ENCODE results near the gene TBCEL. TPM values are rescaled to one million over a fixed set of nuclear protein-coding genes. Genes with fewer than 3 reads are reported as not detected.

The TBCEL gene
- total RNA-seq, 1 donor from 2014 or later = 19.7 TPM

GRCh38 chr11:120996973-120997372 lies 26.9 kb upstream of the TBCEL start:
- Mint-ChIP-seq H3K27ac (ENCODE audit: unreplicated experiment) (no peak overlapping the region), H3K27me3 (ENCODE audit: low read depth) (peaks cover 10% of the 10 kb centered on the region), H3K4me1 (no peaks in the 10 kb centered on the region)

DNA sequence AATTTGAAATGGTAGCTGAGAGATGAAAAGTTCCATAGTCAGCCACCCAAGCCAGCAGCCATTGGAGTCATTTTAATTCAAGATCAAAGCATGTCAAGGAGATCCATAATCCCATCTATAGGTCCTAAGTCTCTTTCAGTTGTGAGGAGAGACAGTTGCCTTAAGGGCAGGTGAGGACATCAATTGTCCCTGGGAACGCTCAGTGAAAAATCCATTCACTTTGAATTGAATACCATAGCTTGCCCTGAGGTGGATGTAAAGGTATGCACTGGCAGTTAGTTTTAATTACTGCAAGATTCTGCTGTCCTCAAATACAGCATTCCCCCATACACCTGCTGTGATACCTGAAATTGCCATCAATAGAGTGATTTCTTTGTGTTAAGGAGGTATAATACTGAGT lies 25.3 kb upstream of the TBCEL start:
- H3K27ac Mint-ChIP-seq (ENCODE audit: unreplicated experiment) = no peak overlapping the region
- no peaks in the 10 kb centered on the region for H3K4me1 Mint-ChIP-seq
- peaks cover 12% of the 10 kb centered on the region for H3K27me3 Mint-ChIP-seq (ENCODE audit: low read depth)
- DNase-seq (ENCODE audit: low read depth, low spot score) = no peak
- TF ChIP-seq, protein P1, sequence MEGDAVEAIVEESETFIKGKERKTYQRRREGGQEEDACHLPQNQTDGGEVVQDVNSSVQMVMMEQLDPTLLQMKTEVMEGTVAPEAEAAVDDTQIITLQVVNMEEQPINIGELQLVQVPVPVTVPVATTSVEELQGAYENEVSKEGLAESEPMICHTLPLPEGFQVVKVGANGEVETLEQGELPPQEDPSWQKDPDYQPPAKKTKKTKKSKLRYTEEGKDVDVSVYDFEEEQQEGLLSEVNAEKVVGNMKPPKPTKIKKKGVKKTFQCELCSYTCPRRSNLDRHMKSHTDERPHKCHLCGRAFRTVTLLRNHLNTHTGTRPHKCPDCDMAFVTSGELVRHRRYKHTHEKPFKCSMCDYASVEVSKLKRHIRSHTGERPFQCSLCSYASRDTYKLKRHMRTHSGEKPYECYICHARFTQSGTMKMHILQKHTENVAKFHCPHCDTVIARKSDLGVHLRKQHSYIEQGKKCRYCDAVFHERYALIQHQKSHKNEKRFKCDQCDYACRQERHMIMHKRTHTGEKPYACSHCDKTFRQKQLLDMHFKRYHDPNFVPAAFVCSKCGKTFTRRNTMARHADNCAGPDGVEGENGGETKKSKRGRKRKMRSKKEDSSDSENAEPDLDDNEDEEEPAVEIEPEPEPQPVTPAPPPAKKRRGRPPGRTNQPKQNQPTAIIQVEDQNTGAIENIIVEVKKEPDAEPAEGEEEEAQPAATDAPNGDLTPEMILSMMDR (conservative IDR thresholded peaks at IDR 0.05) = no peak
- no peaks in the 10 kb centered on the region for H3K36me3 Mint-ChIP-seq (ENCODE audit: low read depth)
- no peaks in the 10 kb centered on the region for H3K9me3 Mint-ChIP-seq
- no peak overlapping the region for H3K4me3 Mint-ChIP-seq

More at GRCh38 chr11:120996973-120997372, 26.9 kb upstream of the TBCEL start:
- no peak for DNase-seq (ENCODE audit: low read depth, low spot score)
- no peaks in the 10 kb centered on the region for H3K9me3 Mint-ChIP-seq
- H3K36me3 Mint-ChIP-seq (ENCODE audit: low read depth) = no peaks in the 10 kb centered on the region
- TF ChIP-seq, protein P1 (conservative IDR thresholded peaks at IDR 0.05) = no peak
- H3K4me3 Mint-ChIP-seq = no peak overlapping the region

GRCh38 chr11:121004206-121004840 lies 19.6 kb upstream of the TBCEL start:
- no peaks in the 10 kb centered on the region for H3K9me3 Mint-ChIP-seq
- H3K4me3 Mint-ChIP-seq = no peak overlapping the region
- H3K4me1 Mint-ChIP-seq = no peaks in the 10 kb centered on the region
- no peak overlapping the region for H3K27ac Mint-ChIP-seq (ENCODE audit: unreplicated experiment)
- peaks cover 29% of the 10 kb centered on the region for H3K27me3 Mint-ChIP-seq (ENCODE audit: low read depth)
- DNase-seq (ENCODE audit: low read depth, low spot score) = no peak
- H3K36me3 Mint-ChIP-seq (ENCODE audit: low read depth) = no peaks in the 10 kb centered on the region
- TF ChIP-seq, protein P1 (conservative IDR thresholded peaks at IDR 0.05) = no peak

DNA sequence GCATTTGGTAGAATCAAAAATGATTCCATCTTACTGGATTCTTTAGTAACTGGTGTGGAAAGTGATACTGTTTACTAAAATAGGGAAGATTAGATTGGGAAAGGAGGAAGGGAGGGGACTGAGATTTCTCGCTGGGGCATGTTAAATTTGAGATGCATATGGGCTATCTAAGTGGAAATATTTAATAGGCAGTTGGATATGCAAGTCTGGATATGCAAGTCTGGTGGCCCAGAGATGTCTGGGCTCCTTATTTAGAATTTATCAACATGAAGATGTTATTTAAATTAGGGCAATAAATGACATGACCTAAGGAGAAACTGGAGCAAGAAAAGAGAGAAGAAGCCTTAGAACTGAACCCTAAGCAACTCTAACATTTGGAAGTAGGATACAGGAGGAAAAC lies 17.0 kb upstream of the TBCEL start:
- Mint-ChIP-seq H3K9me3 (no peaks in the 10 kb centered on the region), H3K27me3 (ENCODE audit: low read depth) (peaks cover 28% of the 10 kb centered on the region), H3K4me3 (no peak overlapping the region), H3K36me3 (ENCODE audit: low read depth) (no peaks in the 10 kb centered on the region), H3K27ac (ENCODE audit: unreplicated experiment) (no peak overlapping the region), H3K4me1 (no peaks in the 10 kb centered on the region)
- TF ChIP-seq, protein P1 (conservative IDR thresholded peaks at IDR 0.05) = no peak
- no peak for DNase-seq (ENCODE audit: low read depth, low spot score)

DNA sequence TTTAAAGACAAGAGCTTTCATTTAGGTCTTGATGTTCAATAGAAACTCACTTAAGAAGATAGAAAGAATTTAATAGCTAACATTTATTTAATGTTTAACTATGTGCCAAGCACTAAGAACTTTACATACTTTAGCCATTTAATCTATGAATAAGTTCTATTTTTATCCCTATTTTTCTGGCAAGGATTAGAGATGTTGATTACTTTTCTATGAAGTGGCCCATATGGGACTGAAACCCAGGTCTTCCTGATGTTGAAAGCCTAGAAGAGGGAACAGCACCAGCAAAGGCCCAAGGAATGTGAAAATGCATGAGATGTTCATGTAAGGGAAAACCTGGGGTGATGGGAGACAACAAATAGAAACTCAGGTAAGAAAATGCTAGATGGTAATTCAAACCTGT lies 15.4 kb upstream of the TBCEL start:
- Mint-ChIP-seq H3K27me3 (ENCODE audit: low read depth) (peaks cover 26% of the 10 kb centered on the region), H3K27ac (ENCODE audit: unreplicated experiment) (no peak overlapping the region), H3K4me1 (no peaks in the 10 kb centered on the region), H3K36me3 (ENCODE audit: low read depth) (no peaks in the 10 kb centered on the region), H3K4me3 (no peak overlapping the region), H3K9me3 (no peaks in the 10 kb centered on the region)
- DNase-seq (ENCODE audit: low read depth, low spot score) = no peak
- TF ChIP-seq, protein P1 (conservative IDR thresholded peaks at IDR 0.05) = no peak

Measured in neural crest cell (in vitro differentiated cells).